OCI-LY1 (cell line): Measurements from ENCODE around the gene GRIN3B.

Experiments used
- CTCF ChIP-seq: fragments of 200-600 bp; sonication (generic), shearing (Covaris generic); IDR thresholded peaks from 2 replicates; pipeline ENCODE4 v1.5.1; 2017; ENCODE audit warnings: mild to moderate bottlenecking, antibody characterized with exemption, low read length, moderate library complexity, mixed read lengths
- EZH2 ChIP-seq: fragments of 200-600 bp; sonication (generic), shearing (Covaris generic); IDR thresholded peaks from 2 replicates; pipeline ENCODE4 v1.8.0; 2017; ENCODE audit warnings: borderline replicate concordance, mixed run types, mild to moderate bottlenecking, antibody characterized with exemption, low read length, moderate library complexity, mixed read lengths

DNA sequence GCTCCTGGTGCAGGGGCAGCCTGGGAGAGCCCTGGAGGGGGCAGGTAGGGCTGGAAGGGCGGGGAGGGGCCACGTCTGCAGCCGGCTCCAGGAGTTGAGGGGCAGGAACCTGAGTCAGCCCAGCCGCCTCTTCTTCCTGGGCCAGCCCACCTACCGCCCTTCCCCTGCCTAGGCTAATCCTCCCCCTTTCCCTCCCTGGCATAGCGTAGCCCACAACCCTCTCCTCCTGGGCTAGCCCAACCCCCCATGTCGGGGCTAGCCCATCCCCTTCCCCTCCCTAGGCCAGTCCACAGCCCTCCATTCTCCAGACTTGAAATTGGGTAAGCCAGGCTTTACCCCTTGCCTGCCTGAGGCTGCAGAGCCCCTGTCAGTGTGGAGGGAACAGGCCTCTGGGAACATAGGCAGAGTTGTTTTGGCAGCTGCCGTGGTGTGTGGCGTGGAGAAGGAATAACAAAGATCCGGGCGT, 36.7 kb upstream of the GRIN3B start:
- no peak for TF ChIP-seq CTCF
- TF ChIP-seq EZH2 = no peak
